Neural cell (in vitro differentiated cells): ENCODE data around the gene EDN1. TPM values are rescaled to one million over a fixed set of nuclear protein-coding genes. Genes with fewer than 3 reads are reported as not detected.

Experiments
- H2AFZ ChIP-seq: fragments of 200-600, 300-800 bp; sonication (generic), shearing (Covaris generic); 2 replicates; pipeline ENCODE4 v1.6.0; 2014; ENCODE audit warnings: low read depth, mild to moderate bottlenecking, antibody characterized with exemption, low read length, moderate library complexity
- H3F3A ChIP-seq: fragments of 200-600 bp; shearing (Covaris generic); 2 replicates; pipeline ENCODE4 v1.6.1; 2016; ENCODE audit warnings: mild to moderate bottlenecking, moderate library complexity, mixed read lengths, antibody characterized with exemption, low read length; ENCODE audit not compliant: insufficient read depth, poor library complexity, severe bottlenecking
- H3K27ac ChIP-seq: fragments of 200-600, 300-800 bp; sonication (generic), shearing (Covaris generic); 2 replicates; pipeline ENCODE4 v1.5.1; 2014; ENCODE audit warnings: mild to moderate bottlenecking, low read length, moderate library complexity
- H3K27me3 ChIP-seq: fragments of 300-800, 200-600 bp; sonication (generic), shearing (Covaris generic); 2 replicates; pipeline ENCODE4 v1.6.0; 2014; ENCODE audit warnings: mild to moderate bottlenecking, low read depth, low read length, moderate library complexity; ENCODE audit not compliant: insufficient read depth
- H3K36me3 ChIP-seq: fragments of 300-800, 200-600 bp; sonication (generic), shearing (Covaris generic); 2 replicates; pipeline ENCODE4 v1.5.1; 2014; ENCODE audit warnings: mild to moderate bottlenecking, antibody characterized with exemption, low read length, moderate library complexity; ENCODE audit not compliant: insufficient read depth
- H3K4me2 ChIP-seq: fragments of 300-800, 200-600 bp; sonication (generic), shearing (Covaris generic); 2 replicates; pipeline ENCODE4 v1.6.0; 2014; ENCODE audit warnings: mild to moderate bottlenecking, low read length
- H3K4me3 ChIP-seq: fragments of 300-800, 200-600 bp; sonication (generic), shearing (Covaris generic); 2 replicates; pipeline ENCODE4 v1.5.1; 2014; ENCODE audit warnings: mild to moderate bottlenecking, low read length, moderate library complexity
- H3K79me2 ChIP-seq: fragments of 200-600 bp; shearing (Covaris generic); replicated peaks from 2 replicates; pipeline ENCODE4 v1.6.0; 2014; ENCODE audit warnings: mild to moderate bottlenecking, low read length, moderate library complexity; ENCODE audit not compliant: insufficient read depth
- H3K9ac ChIP-seq: fragments of 300-800, 200-600 bp; sonication (generic), shearing (Covaris generic); 2 replicates; pipeline ENCODE4 v1.6.1; 2016; ENCODE audit warnings: mild to moderate bottlenecking, low read length, mixed read lengths
- H3K9me2 ChIP-seq: fragments of 200-600 bp; shearing (Covaris generic); 2 replicates; pipeline ENCODE4 v1.6.1; 2016; ENCODE audit warnings: mild to moderate bottlenecking, low read length, mixed read lengths; ENCODE audit not compliant: insufficient read depth
- H3K9me3 ChIP-seq: fragments of 200-600, 300-800 bp; sonication (generic), shearing (Covaris generic); 2 replicates; pipeline ENCODE4 v1.6.1; 2016; ENCODE audit warnings: mild to moderate bottlenecking, mixed run types, low read length, moderate library complexity, mixed read lengths
- H4K20me1 ChIP-seq: fragments of 200-600 bp; shearing (Covaris generic); 2 replicates; pipeline ENCODE4 v1.6.1; 2016; ENCODE audit warnings: mild to moderate bottlenecking, mixed run types; ENCODE audit not compliant: insufficient read depth
- CTCF ChIP-seq: fragments of 450-650 bp; IDR thresholded peaks from 2 replicates; pipeline ENCODE4 v1.5.1; 2014; ENCODE audit warnings: antibody characterized with exemption, mild to moderate bottlenecking, moderate library complexity; ENCODE audit not compliant: poor library complexity, severe bottlenecking
- EP300 ChIP-seq: fragments of 450-650 bp; conservative IDR thresholded peaks from 2 replicates; pipeline ENCODE4 v1.6.1; 2014; ENCODE audit warnings: antibody characterized with exemption, mild to moderate bottlenecking, moderate library complexity; ENCODE audit not compliant: poor library complexity, severe bottlenecking
- EZH2 ChIP-seq: fragments of 200-600, 300-800 bp; shearing (Covaris generic), sonication (generic); IDR thresholded peaks from 2 replicates; pipeline ENCODE4 v1.6.1; 2014; ENCODE audit warnings: antibody characterized with exemption, low read length, borderline replicate concordance, mild to moderate bottlenecking; ENCODE audit not compliant: insufficient read depth, poor library complexity, severe bottlenecking
- MXI1 ChIP-seq: fragments of 450-650 bp; conservative IDR thresholded peaks from 2 replicates; pipeline ENCODE4 v1.6.1; 2014; ENCODE audit warnings: antibody characterized with exemption, mild to moderate bottlenecking; ENCODE audit not compliant: poor library complexity, severe bottlenecking
- POLR2AphosphoS5 ChIP-seq: IDR thresholded peaks from 2 replicates; pipeline ENCODE4 v1.6.1; 2012
- RAD21 ChIP-seq: fragments of 450-650 bp; conservative IDR thresholded peaks from 2 replicates; pipeline ENCODE4 v1.6.1; 2014; ENCODE audit warnings: antibody characterized with exemption, mild to moderate bottlenecking, moderate library complexity
- REST ChIP-seq: IDR thresholded peaks from 2 replicates; pipeline ENCODE4 v1.6.1; 2012; ENCODE audit warnings: borderline replicate concordance
- SMC3 ChIP-seq: fragments of 450-650 bp; conservative IDR thresholded peaks from 2 replicates; pipeline ENCODE4 v1.6.1; 2014; ENCODE audit warnings: antibody characterized with exemption, mild to moderate bottlenecking, moderate library complexity; ENCODE audit not compliant: poor library complexity
- TAF1 ChIP-seq: IDR thresholded peaks from 2 replicates; pipeline ENCODE4 v1.6.1; 2012; ENCODE audit warnings: low read depth
- polyA plus RNA-seq: library from polyadenylated mRNA; depleted of rRNA; stranded (reverse); fragments of >200 nt; gene quantifications from 2 replicates; pipeline ENCODE4 v1.2.3, GENCODE V29; 2014

The EDN1 gene
- polyA plus RNA-seq, 1 donor from 2014 or later: 2.2 TPM

- TF ChIP-seq CTCF (no peak), REST (no peak), EP300 (no peak), POLR2AphosphoS5 (no peak), EZH2 (no peak), MXI1 (no peak), TAF1 (no peak)
- no peak overlapping the region for H2AFZ ChIP-seq
- H3F3A ChIP-seq: no peaks in the 10 kb centered on the region
Measured at GRCh38 chr6:12328701-12329100, 38.5 kb downstream of the EDN1 start.

GRCh38 chr6:12331474-12331873, 41.3 kb downstream of the EDN1 start:
- Histone ChIP-seq H3K36me3 (no peaks in the 10 kb centered on the region), H4K20me1 (no peaks in the 10 kb centered on the region), H3K4me3 (no peak overlapping the region), H3K9ac (no peak overlapping the region), H3K27me3 (no peaks in the 10 kb centered on the region), H3K9me3 (no peaks in the 10 kb centered on the region), H3K27ac (no peak overlapping the region), H3K4me2 (no peak overlapping the region), H3F3A (no peaks in the 10 kb centered on the region), H3K79me2 (no peaks in the 10 kb centered on the region), H3K9me2 (no peaks in the 10 kb centered on the region), H2AFZ (no peak overlapping the region)
- TF ChIP-seq REST (no peak), RAD21 (no peak), TAF1 (no peak), CTCF (no peak), MXI1 (no peak), POLR2AphosphoS5 (no peak), EP300 (no peak), SMC3 (no peak), EZH2 (no peak)

More at GRCh38 chr6:12328701-12329100, 38.5 kb downstream of the EDN1 start:
- Histone ChIP-seq H3K79me2 (no peaks in the 10 kb centered on the region), H3K4me2 (no peak overlapping the region), H3K9me3 (no peaks in the 10 kb centered on the region), H3K27ac (no peak overlapping the region), H3K9ac (no peak overlapping the region), H3K36me3 (no peaks in the 10 kb centered on the region), H3K4me3 (no peak overlapping the region), H4K20me1 (no peaks in the 10 kb centered on the region), H3K27me3 (no peaks in the 10 kb centered on the region), H3K9me2 (no peaks in the 10 kb centered on the region)
